ENCODE data around the gene CYLD. TPM values are rescaled to one million over a fixed set of nuclear protein-coding genes. Genes with fewer than 3 reads are reported as not detected.

CYLD gene
- total RNA-seq, 1 experiment from 2014 or later, result 9.8 TPM

GRCh38 chr16:50812876-50813466 lies 71.1 kb downstream of the CYLD start:
- Mint-ChIP-seq H3K4me1 (ENCODE audit: low read depth, unreplicated experiment) (no peaks in the 10 kb centered on the region), H3K27me3 (ENCODE audit: insufficient read depth, unreplicated experiment) (peaks cover 15% of the 10 kb centered on the region), H3K9me3 (ENCODE audit: unreplicated experiment) (no peaks in the 10 kb centered on the region), H3K4me3 (ENCODE audit: unreplicated experiment) (no peak overlapping the region), H3K36me3 (ENCODE audit: insufficient read depth, unreplicated experiment) (no peaks in the 10 kb centered on the region), H3K27ac (ENCODE audit: unreplicated experiment) (no peak overlapping the region)
- TF ChIP-seq CTCF (IDR thresholded peaks at IDR 0.05; ENCODE audit: insufficient read depth in 1 of 2, low read depth in 1 of 2, low read length in 1 of 2, severe bottlenecking in 1 of 2, unreplicated experiment in 1 of 2), result no peak
- ChIA-PET POLR2A (no interaction called here), CTCF (no interaction called here)
- DNase-seq, result no peak
- H3K9me3 ChIP-seq, result no peaks in the 10 kb centered on the region
- intact Hi-C loops (cut with micrococcal nuclease; ENCODE audit: unreplicated experiment), result no loop called here
- no peaks in the 10 kb centered on the region for H3K4me1 ChIP-seq
- H3K36me3 ChIP-seq (ENCODE audit: control insufficient read depth, insufficient read depth, low read length), result no peaks in the 10 kb centered on the region
- H3K27me3 ChIP-seq (replicated peaks; ENCODE audit: control insufficient read depth, insufficient read depth, low read length), result no peaks in the 10 kb centered on the region
- H3K4me3 ChIP-seq (ENCODE audit: low read depth, low read length), result no peak overlapping the region
- BruUV-seq (replicated peaks), result no TSS peak

GRCh38 chr16:50814052-50814451 lies 72.2 kb downstream of the CYLD start:
- POLR2A ChIA-PET, result no interaction called here

GRCh38 chr16:50814541-50814940 lies 72.7 kb downstream of the CYLD start:
- no peaks in the 10 kb centered on the region for H3K4me1 ChIP-seq
- POLR2A ChIA-PET, result interaction anchor here (0.5 kb wide), 1 partner anchor 586 kb away, joined by 3 read pairs; no protein-coding TSS in a partner anchor
- no peak for TF ChIP-seq CTCF (IDR thresholded peaks at IDR 0.05; ENCODE audit: insufficient read depth in 1 of 2, low read depth in 1 of 2, low read length in 1 of 2, severe bottlenecking in 1 of 2, unreplicated experiment in 1 of 2)

More at GRCh38 chr16:50814052-50814451, 72.2 kb downstream of the CYLD start:
- Histone ChIP-seq H3K4me1 (no peaks in the 10 kb centered on the region), H3K27me3 (replicated peaks; ENCODE audit: control insufficient read depth, insufficient read depth, low read length) (no peaks in the 10 kb centered on the region), H3K4me3 (ENCODE audit: low read depth, low read length) (no peak overlapping the region), H3K36me3 (ENCODE audit: control insufficient read depth, insufficient read depth, low read length) (no peaks in the 10 kb centered on the region), H3K9me3 (no peaks in the 10 kb centered on the region)
- no peak overlapping the region for H3K27ac Mint-ChIP-seq (ENCODE audit: unreplicated experiment)
- CTCF ChIA-PET, result interaction anchor here (1.4 kb wide), 1 partner anchor 8 kb away, joined by 8 read pairs; no protein-coding TSS in a partner anchor
- BruUV-seq (replicated peaks), result no TSS peak
- intact Hi-C loops (cut with micrococcal nuclease; ENCODE audit: unreplicated experiment), result no loop called here
- no peak overlapping the region for H3K4me3 Mint-ChIP-seq (ENCODE audit: unreplicated experiment)
- no peaks in the 10 kb centered on the region for H3K4me1 Mint-ChIP-seq (ENCODE audit: low read depth, unreplicated experiment)
- no peak for DNase-seq
- peaks cover 13% of the 10 kb centered on the region for H3K27me3 Mint-ChIP-seq (ENCODE audit: insufficient read depth, unreplicated experiment)
- no peaks in the 10 kb centered on the region for H3K9me3 Mint-ChIP-seq (ENCODE audit: unreplicated experiment)
- no peak for TF ChIP-seq CTCF (IDR thresholded peaks at IDR 0.05; ENCODE audit: insufficient read depth in 1 of 2, low read depth in 1 of 2, low read length in 1 of 2, severe bottlenecking in 1 of 2, unreplicated experiment in 1 of 2)
- H3K36me3 Mint-ChIP-seq (ENCODE audit: insufficient read depth, unreplicated experiment), result no peaks in the 10 kb centered on the region

More at GRCh38 chr16:50814541-50814940, 72.7 kb downstream of the CYLD start:
- H3K4me3 ChIP-seq (ENCODE audit: low read depth, low read length), result no peak overlapping the region
- BruUV-seq (replicated peaks), result no TSS peak
- peaks cover 17% of the 10 kb centered on the region for H3K27me3 Mint-ChIP-seq (ENCODE audit: insufficient read depth, unreplicated experiment)
- CTCF ChIA-PET, result interaction anchor here (1.4 kb wide), 1 partner anchor 8 kb away, joined by 8 read pairs; no protein-coding TSS in a partner anchor
- no peak overlapping the region for H3K27ac Mint-ChIP-seq (ENCODE audit: unreplicated experiment)
- no peaks in the 10 kb centered on the region for H3K4me1 Mint-ChIP-seq (ENCODE audit: low read depth, unreplicated experiment)
- no peak for DNase-seq
- H3K27me3 ChIP-seq (replicated peaks; ENCODE audit: control insufficient read depth, insufficient read depth, low read length), result no peaks in the 10 kb centered on the region
- H3K4me3 Mint-ChIP-seq (ENCODE audit: unreplicated experiment), result no peak overlapping the region
- H3K36me3 ChIP-seq (ENCODE audit: control insufficient read depth, insufficient read depth, low read length), result no peaks in the 10 kb centered on the region
- H3K9me3 ChIP-seq, result no peaks in the 10 kb centered on the region
- no peaks in the 10 kb centered on the region for H3K36me3 Mint-ChIP-seq (ENCODE audit: insufficient read depth, unreplicated experiment)
- H3K9me3 Mint-ChIP-seq (ENCODE audit: unreplicated experiment), result no peaks in the 10 kb centered on the region
- intact Hi-C loops (cut with micrococcal nuclease; ENCODE audit: unreplicated experiment), result no loop called here

All from Caco-2 (cell line).